Dendritic cell treated with granulocyte-macrophage colony-stimulating factor and Interleukin-4, amounts not matched to agents 40 ng/mL and 50 ng/mL, for 4 days (primary cell): ENCODE measurements around the gene HK1.
"Not testable (repeated sequence)": the region's sequence is repeated elsewhere in the genome, so short reads cannot be mapped to it uniquely, and the experiment has no call there.

ENCODE experiments used
- H3K27ac Mint-ChIP-seq: one replicate; pipeline ENCODE4 v1.8.0; 2022; ENCODE audit warnings: mild to moderate bottlenecking, mixed read lengths
- H3K27me3 Mint-ChIP-seq: one replicate; pipeline ENCODE4 v1.8.0; 2022; ENCODE audit warnings: mild to moderate bottlenecking, mixed read lengths
- H3K36me3 Mint-ChIP-seq: one replicate; pipeline ENCODE4 v1.8.0; 2022; ENCODE audit warnings: low read depth, mixed read lengths
- H3K4me1 Mint-ChIP-seq: one replicate; pipeline ENCODE4 v1.8.0; 2022; ENCODE audit warnings: low read depth, mixed read lengths
- H3K4me3 Mint-ChIP-seq: one replicate; pipeline ENCODE4 v1.8.0; 2022; ENCODE audit warnings: mild to moderate bottlenecking, moderate library complexity, mixed read lengths
- H3K9me3 Mint-ChIP-seq: one replicate; pipeline ENCODE4 v1.8.0; 2022; ENCODE audit warnings: mixed read lengths
- intact Hi-C: fragments of 100-400 bp; cut with micrococcal nuclease; formaldehyde crosslinking; loops from one replicate; pipeline ENCODE4 v1.15.0; 2022

Gene HK1

GRCh38 chr10:69307434-69307833 is 29.1 kb downstream of the HK1 start:
- Mint-ChIP-seq H3K9me3 (no peaks in the 10 kb centered on the region), H3K27ac (no peak overlapping the region), H3K4me3 (no peak overlapping the region), H3K36me3 (no peaks in the 10 kb centered on the region), H3K27me3 (peaks cover 2% of the 10 kb centered on the region), H3K4me1 (peaks cover 26% of the 10 kb centered on the region)
- intact Hi-C loops: no loop called here

- H3K4me3 Mint-ChIP-seq, H3K9me3 Mint-ChIP-seq, H3K36me3 Mint-ChIP-seq, intact Hi-C loops, H3K27me3 Mint-ChIP-seq, H3K27ac Mint-ChIP-seq: not testable (repeated sequence)
- H3K4me1 Mint-ChIP-seq: peaks cover 24% of the 10 kb centered on the region
These were observed 30.0 kb downstream of the HK1 start for GRCh38 chr10:69308304-69308703.

GRCh38 chr10:69311309-69311708 is 33.0 kb downstream of the HK1 start:
- Mint-ChIP-seq H3K4me3 (no peak overlapping the region), H3K4me1 (peaks cover 7% of the 10 kb centered on the region), H3K27ac (no peak overlapping the region), H3K36me3 (no peaks in the 10 kb centered on the region), H3K9me3 (no peaks in the 10 kb centered on the region), H3K27me3 (no peaks in the 10 kb centered on the region)
- intact Hi-C loops: no loop called here

GRCh38 chr10:69312528-69312927 is 34.2 kb downstream of the HK1 start:
- intact Hi-C loops: no loop called here
- Mint-ChIP-seq H3K27me3 (no peaks in the 10 kb centered on the region), H3K27ac (no peak overlapping the region), H3K4me1 (peaks cover 10% of the 10 kb centered on the region), H3K36me3 (no peaks in the 10 kb centered on the region), H3K9me3 (no peaks in the 10 kb centered on the region), H3K4me3 (no peak overlapping the region)

GRCh38 chr10:69315100-69315542 is 36.8 kb downstream of the HK1 start:
- Mint-ChIP-seq H3K27ac (peak overlapping the region; percentile 9), H3K9me3 (no peaks in the 10 kb centered on the region), H3K27me3 (no peaks in the 10 kb centered on the region), H3K36me3 (peaks cover 8% of the 10 kb centered on the region), H3K4me1 (peaks cover 17% of the 10 kb centered on the region), H3K4me3 (no peak overlapping the region)
- intact Hi-C loops: no loop called here

GRCh38 chr10:69315610-69316312 is 37.5 kb downstream of the HK1 start:
- Mint-ChIP-seq H3K27me3 (no peaks in the 10 kb centered on the region), H3K27ac (peak overlapping the region; percentile 9), H3K36me3 (peaks cover 8% of the 10 kb centered on the region), H3K9me3 (no peaks in the 10 kb centered on the region), H3K4me1 (peaks cover 24% of the 10 kb centered on the region), H3K4me3 (no peak overlapping the region)
- intact Hi-C loops: no loop called here

GRCh38 chr10:69316313-69317059 is 38.2 kb downstream of the HK1 start:
- H3K4me1 Mint-ChIP-seq: peaks cover 31% of the 10 kb centered on the region
- no peaks in the 10 kb centered on the region for H3K27me3 Mint-ChIP-seq
- H3K36me3 Mint-ChIP-seq: peaks cover 8% of the 10 kb centered on the region
- H3K27ac Mint-ChIP-seq: peak overlapping the region; percentile 9
- no peak overlapping the region for H3K4me3 Mint-ChIP-seq
- intact Hi-C loops: no loop called here
- H3K9me3 Mint-ChIP-seq: no peaks in the 10 kb centered on the region

GRCh38 chr10:69317175-69317604 is 38.9 kb downstream of the HK1 start:
- Mint-ChIP-seq H3K4me3 (no peak overlapping the region), H3K27ac (peak overlapping the region; percentile 87), H3K27me3 (no peaks in the 10 kb centered on the region), H3K4me1 (peaks cover 37% of the 10 kb centered on the region), H3K36me3 (peaks cover 8% of the 10 kb centered on the region), H3K9me3 (no peaks in the 10 kb centered on the region)
- intact Hi-C loops: no loop called here

- peaks cover 40% of the 10 kb centered on the region for H3K4me1 Mint-ChIP-seq
- intact Hi-C loops: loop anchor here (2.0 kb wide), 1 partner anchor 17 kb away; no protein-coding TSS in a partner anchor
- peak overlapping the region; percentile 87 for H3K4me3 Mint-ChIP-seq
- peak overlapping the region; percentile 87 for H3K27ac Mint-ChIP-seq
- H3K27me3 Mint-ChIP-seq: no peaks in the 10 kb centered on the region
- no peaks in the 10 kb centered on the region for H3K9me3 Mint-ChIP-seq
- peaks cover 8% of the 10 kb centered on the region for H3K36me3 Mint-ChIP-seq
These were observed 39.4 kb downstream of the HK1 start for GRCh38 chr10:69317626-69318105.

- Mint-ChIP-seq H3K27ac (peak overlapping the region; percentile 87), H3K27me3 (no peaks in the 10 kb centered on the region), H3K9me3 (no peaks in the 10 kb centered on the region), H3K4me1 (peaks cover 44% of the 10 kb centered on the region), H3K4me3 (peak overlapping the region; percentile 87), H3K36me3 (peaks cover 8% of the 10 kb centered on the region)
- intact Hi-C loops: loop anchor here (2.0 kb wide), 1 partner anchor 17 kb away; no protein-coding TSS in a partner anchor
These were observed 40.0 kb downstream of the HK1 start for GRCh38 chr10:69318106-69318866.

- Mint-ChIP-seq H3K9me3 (no peaks in the 10 kb centered on the region), H3K27me3 (no peaks in the 10 kb centered on the region), H3K36me3 (peaks cover 8% of the 10 kb centered on the region), H3K4me3 (peak overlapping the region; percentile 87), H3K27ac (peak overlapping the region; percentile 87), H3K4me1 (peaks cover 51% of the 10 kb centered on the region)
- intact Hi-C loops: loop anchor here (2.0 kb wide), 1 partner anchor 16 kb away; no protein-coding TSS in a partner anchor
These were observed 40.8 kb downstream of the HK1 start for GRCh38 chr10:69318867-69319727.

GRCh38 chr10:69319841-69320316 is 41.6 kb downstream of the HK1 start:
- H3K9me3 Mint-ChIP-seq: no peaks in the 10 kb centered on the region
- H3K4me1 Mint-ChIP-seq: peaks cover 51% of the 10 kb centered on the region
- H3K27me3 Mint-ChIP-seq: no peaks in the 10 kb centered on the region
- peaks cover 8% of the 10 kb centered on the region for H3K36me3 Mint-ChIP-seq
- peak overlapping the region; percentile 87 for H3K27ac Mint-ChIP-seq
- intact Hi-C loops: loop anchor here (2.0 kb wide), 1 partner anchor 15 kb away; no protein-coding TSS in a partner anchor
- peak overlapping the region; percentile 87 for H3K4me3 Mint-ChIP-seq

- H3K4me3 Mint-ChIP-seq: peak overlapping the region; percentile 87
- H3K4me1 Mint-ChIP-seq: peaks cover 46% of the 10 kb centered on the region
- H3K27me3 Mint-ChIP-seq: no peaks in the 10 kb centered on the region
These were observed 42.2 kb downstream of the HK1 start for GRCh38 chr10:69320521-69320920.

More at GRCh38 chr10:69320521-69320920, 42.2 kb downstream of the HK1 start:
- H3K36me3 Mint-ChIP-seq: peaks cover 8% of the 10 kb centered on the region
- peak overlapping the region; percentile 87 for H3K27ac Mint-ChIP-seq
- H3K9me3 Mint-ChIP-seq: no peaks in the 10 kb centered on the region
- intact Hi-C loops: no loop called here
